ENCODE results near the gene MMP8. TPM values are rescaled to one million over a fixed set of nuclear protein-coding genes. Genes with fewer than 3 reads are reported as not detected.
"Not testable (repeated sequence)": the region's sequence is repeated elsewhere in the genome, so short reads cannot be mapped to it uniquely, and the experiment has no call there.

MMP8 gene
- polyA plus RNA-seq, 3 donors: 0.14 TPM; not detected in 2

DNA sequence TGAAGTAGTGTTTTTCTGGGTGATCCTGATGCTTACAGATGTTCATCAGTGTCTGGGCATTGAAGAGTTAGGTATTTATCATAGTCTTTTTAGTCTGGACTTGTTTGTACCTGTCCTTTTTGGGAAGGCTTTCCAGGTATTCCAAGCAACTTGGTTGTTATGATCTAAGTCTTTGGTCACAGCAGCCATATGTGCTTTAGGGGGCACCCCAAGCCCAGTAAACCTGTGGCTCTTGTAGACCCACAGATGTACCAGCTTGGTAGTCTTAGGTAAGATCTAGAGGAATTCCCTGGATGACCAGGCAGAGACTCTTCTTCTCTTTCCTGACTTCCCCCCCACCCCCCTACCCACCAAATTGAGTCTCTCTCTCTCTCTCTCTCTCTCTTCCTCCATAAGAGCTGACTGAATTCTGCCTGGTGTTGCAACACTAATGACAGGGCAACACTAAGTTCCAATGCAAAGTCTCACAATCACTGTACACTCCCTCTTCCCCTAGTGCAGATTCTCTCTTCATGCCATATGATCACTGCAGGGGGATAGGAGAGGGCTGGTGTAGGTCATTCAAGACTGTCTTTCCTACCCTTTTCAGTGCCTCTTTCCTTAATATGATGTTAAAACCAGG is 24.5 kb upstream of the MMP8 start:
- Mint-ChIP-seq H3K4me1 (peaks cover 3% of the 10 kb centered on the region), H3K4me3 (no peak overlapping the region), H3K27ac (no peak overlapping the region), H3K27me3 (ENCODE audit: low read depth in 3 of 3) (peaks cover 20 to 42% (median 21%) of the 10 kb centered on the region in 3 donors), H3K36me3 (no peaks in the 10 kb centered on the region), H3K9me3 (peaks cover 0 to 6% (median 4%) of the 10 kb centered on the region in 7 donors)
- no peaks in the 10 kb centered on the region for H3K36me3 ChIP-seq (replicated peaks in 1 of 2; ENCODE audit: control insufficient read depth in 1 of 2, insufficient read depth in 2 of 2, low read length in 2 of 2)
- H3K27me3 ChIP-seq (ENCODE audit: control insufficient read depth in 2 of 2, insufficient read depth in 2 of 2, low read length in 2 of 2): peaks cover 14 to 26% of the 10 kb centered on the region in 2 donors
- no peak overlapping the region for H3K4me2 ChIP-seq (replicated peaks; ENCODE audit: extremely low read depth, low read length, poor library complexity, severe bottlenecking)
- H3K27ac ChIP-seq (ENCODE audit: low read depth in 1 of 2, low read length in 2 of 2): no peak overlapping the region
- intact Hi-C loops (cut with micrococcal nuclease): no loop called here
- H2AFZ ChIP-seq (ENCODE audit: insufficient read depth, low read depth, low read length, poor library complexity, severe bottlenecking): no peak overlapping the region
- TF ChIP-seq, protein P1, sequence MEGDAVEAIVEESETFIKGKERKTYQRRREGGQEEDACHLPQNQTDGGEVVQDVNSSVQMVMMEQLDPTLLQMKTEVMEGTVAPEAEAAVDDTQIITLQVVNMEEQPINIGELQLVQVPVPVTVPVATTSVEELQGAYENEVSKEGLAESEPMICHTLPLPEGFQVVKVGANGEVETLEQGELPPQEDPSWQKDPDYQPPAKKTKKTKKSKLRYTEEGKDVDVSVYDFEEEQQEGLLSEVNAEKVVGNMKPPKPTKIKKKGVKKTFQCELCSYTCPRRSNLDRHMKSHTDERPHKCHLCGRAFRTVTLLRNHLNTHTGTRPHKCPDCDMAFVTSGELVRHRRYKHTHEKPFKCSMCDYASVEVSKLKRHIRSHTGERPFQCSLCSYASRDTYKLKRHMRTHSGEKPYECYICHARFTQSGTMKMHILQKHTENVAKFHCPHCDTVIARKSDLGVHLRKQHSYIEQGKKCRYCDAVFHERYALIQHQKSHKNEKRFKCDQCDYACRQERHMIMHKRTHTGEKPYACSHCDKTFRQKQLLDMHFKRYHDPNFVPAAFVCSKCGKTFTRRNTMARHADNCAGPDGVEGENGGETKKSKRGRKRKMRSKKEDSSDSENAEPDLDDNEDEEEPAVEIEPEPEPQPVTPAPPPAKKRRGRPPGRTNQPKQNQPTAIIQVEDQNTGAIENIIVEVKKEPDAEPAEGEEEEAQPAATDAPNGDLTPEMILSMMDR (IDR thresholded peaks at IDR 0.05): no peak
- no peaks in the 10 kb centered on the region for H3K79me2 ChIP-seq (ENCODE audit: insufficient read depth, low read length)
- no peaks in the 10 kb centered on the region for H3K9me3 ChIP-seq (replicated peaks in 1 of 2; ENCODE audit: control insufficient read depth in 1 of 2, insufficient read depth in 1 of 2, low read length in 2 of 2)
- DNase-seq: peak in 2 of 3 donors; percentile 8 to 60
- no peak overlapping the region for H3K9ac ChIP-seq (ENCODE audit: insufficient read depth, low read length, poor library complexity, severe bottlenecking)
- no peaks in the 10 kb centered on the region for H4K20me1 ChIP-seq (ENCODE audit: insufficient read depth, low read length)
- no peak overlapping the region for H3K4me3 ChIP-seq (replicated peaks in 1 of 3; ENCODE audit: low read depth in 2 of 3, low read length in 3 of 3)
- no peaks in the 10 kb centered on the region for H3K4me1 ChIP-seq (ENCODE audit: control insufficient read depth in 1 of 2, insufficient read depth in 2 of 2, low read length in 2 of 2)

DNA sequence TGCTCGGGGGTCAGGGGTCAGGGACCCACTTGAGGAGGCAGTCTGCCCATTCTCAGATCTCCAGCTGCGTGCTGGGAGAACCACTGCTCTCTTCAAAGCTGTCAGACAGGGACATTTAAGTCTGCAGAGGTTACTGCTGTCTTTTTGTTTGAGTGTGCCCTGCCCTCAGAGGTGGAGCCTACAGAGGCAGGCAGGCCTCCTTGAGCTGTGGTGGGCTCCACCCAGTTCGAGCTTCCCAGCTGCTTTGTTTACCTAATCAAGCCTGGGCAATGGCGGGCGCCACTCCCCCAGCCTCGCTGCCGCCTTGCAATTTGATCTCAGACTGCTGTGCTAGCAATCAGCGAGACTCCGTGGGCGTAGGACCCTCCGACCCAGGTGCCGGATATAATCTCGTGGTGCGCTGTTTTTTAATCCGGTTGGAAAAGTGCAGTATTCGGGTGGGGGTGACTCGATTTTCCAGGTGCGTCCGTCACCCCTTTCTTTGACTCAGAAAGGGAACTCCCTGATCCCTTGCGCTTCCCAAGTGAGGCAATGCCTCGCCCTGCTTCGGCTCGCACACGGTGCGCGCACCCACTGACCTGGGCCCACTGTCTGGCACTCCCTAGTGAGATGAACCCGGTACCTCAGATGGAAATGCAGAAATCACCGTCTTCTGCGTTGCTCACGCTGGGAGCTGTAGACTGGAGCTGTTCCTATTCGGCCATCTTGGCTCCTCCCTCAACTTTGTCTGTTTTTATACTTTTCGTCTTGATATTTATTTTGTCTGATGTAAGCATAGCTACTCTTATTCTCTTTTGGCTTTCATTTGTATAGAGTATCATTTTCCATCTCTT is 22.2 kb upstream of the MMP8 start:
- H3K27ac Mint-ChIP-seq; H2AFZ ChIP-seq (ENCODE audit: insufficient read depth, low read depth, low read length, poor library complexity, severe bottlenecking); H3K36me3 ChIP-seq (replicated peaks in 1 of 2; ENCODE audit: control insufficient read depth in 1 of 2, insufficient read depth in 2 of 2, low read length in 2 of 2); H3K4me2 ChIP-seq (replicated peaks; ENCODE audit: extremely low read depth, low read length, poor library complexity, severe bottlenecking); intact Hi-C loops (cut with micrococcal nuclease); H3K4me1 ChIP-seq (ENCODE audit: control insufficient read depth in 1 of 2, insufficient read depth in 2 of 2, low read length in 2 of 2); H3K4me1 Mint-ChIP-seq; DNase-seq; H3K4me3 Mint-ChIP-seq; H3K9me3 ChIP-seq (replicated peaks in 1 of 2; ENCODE audit: control insufficient read depth in 1 of 2, insufficient read depth in 1 of 2, low read length in 2 of 2); H3K27ac ChIP-seq (ENCODE audit: low read depth in 1 of 2, low read length in 2 of 2); H3K4me3 ChIP-seq (replicated peaks in 1 of 3; ENCODE audit: low read depth in 2 of 3, low read length in 3 of 3); H4K20me1 ChIP-seq (ENCODE audit: insufficient read depth, low read length); H3K9ac ChIP-seq (ENCODE audit: insufficient read depth, low read length, poor library complexity, severe bottlenecking); H3K79me2 ChIP-seq (ENCODE audit: insufficient read depth, low read length); H3K9me3 Mint-ChIP-seq; H3K36me3 Mint-ChIP-seq: not testable (repeated sequence)
- peaks cover 8 to 14% of the 10 kb centered on the region in 2 donors for H3K27me3 ChIP-seq (ENCODE audit: control insufficient read depth in 2 of 2, insufficient read depth in 2 of 2, low read length in 2 of 2)
- 95% methylated on average over 18 of the region's 32 CpGs for WGBS (ENCODE audit: insufficient coverage)
- peaks cover 9 to 25% (median 10%) of the 10 kb centered on the region in 3 donors for H3K27me3 Mint-ChIP-seq (ENCODE audit: low read depth in 3 of 3)
